DMS53 (cell line): ENCODE measurements around the gene ADAMTS2.
"Not testable (repeated sequence)": the region's sequence is repeated elsewhere in the genome, so short reads cannot be mapped to it uniquely, and the experiment has no call there.

ENCODE experiments used
- DNase-seq: peaks from one replicate; lab custom pipeline; 2025; lab: John Stamatoyannopoulos, UW

ADAMTS2 gene

DNA sequence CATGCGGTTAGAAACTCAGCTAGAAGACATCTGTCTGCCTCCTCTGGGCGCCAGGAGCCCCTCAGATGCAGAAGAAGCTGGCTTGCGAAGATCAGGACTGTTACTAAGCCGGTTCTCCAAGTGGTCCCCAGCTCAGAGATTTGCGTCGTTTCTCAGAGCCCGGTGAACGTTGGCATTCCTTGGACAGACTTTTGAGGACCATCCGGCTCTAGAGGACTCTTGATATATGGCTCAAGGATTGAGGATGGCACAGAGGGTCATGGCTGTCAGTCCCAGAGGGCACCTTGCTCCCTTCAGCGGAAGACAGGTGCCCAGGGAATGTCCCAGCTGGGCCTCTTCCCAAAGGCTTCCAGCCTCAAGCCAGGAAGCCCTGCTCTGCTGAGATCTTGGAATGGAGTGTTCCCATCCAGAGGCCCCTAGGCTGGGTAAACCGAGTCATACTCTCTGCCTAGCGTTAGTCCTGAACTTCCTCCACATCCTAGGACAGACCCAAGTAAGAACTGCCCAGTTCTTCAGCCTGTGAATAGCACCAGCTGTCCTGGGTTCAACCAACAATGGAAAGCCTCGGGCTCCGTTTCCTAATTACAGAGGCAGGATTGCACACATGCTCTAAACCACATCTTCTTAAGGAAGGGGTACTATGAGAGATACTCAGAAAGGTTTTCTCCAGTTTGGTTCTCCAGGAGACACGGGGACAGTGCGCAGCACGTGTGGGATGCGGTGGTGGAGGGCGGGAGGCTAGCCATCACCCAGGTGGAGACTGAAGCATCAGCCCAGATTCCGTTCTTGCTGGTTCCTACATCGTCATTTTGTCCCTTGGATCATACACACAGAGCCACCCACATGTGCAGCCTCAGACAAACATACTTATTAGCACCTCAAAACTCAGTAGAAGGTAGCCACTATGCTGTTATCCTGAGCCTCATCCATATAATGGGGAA, 233.7 kb downstream of the ADAMTS2 start:
- no peak for DNase-seq

DNA sequence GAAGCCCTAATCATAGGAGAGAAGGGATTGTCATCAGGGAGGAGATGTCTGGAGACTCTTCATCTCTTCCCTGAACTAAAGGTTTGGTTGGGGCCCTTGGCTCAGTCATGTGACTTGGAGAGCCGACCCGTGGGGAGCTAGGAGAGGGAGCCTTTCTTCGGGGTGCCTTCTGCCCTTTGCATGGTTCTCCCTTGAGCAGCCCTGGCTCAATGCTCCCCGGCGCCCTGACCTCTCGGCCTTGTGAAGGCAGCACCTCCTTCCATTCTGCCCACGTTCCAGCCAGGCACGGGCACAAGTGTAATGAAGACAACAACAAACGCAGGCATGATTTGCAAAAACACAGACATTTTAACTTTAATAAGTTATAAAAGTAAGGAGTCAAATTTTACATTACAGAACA, 234.7 kb downstream of the ADAMTS2 start:
- DNase-seq = no peak

DNA sequence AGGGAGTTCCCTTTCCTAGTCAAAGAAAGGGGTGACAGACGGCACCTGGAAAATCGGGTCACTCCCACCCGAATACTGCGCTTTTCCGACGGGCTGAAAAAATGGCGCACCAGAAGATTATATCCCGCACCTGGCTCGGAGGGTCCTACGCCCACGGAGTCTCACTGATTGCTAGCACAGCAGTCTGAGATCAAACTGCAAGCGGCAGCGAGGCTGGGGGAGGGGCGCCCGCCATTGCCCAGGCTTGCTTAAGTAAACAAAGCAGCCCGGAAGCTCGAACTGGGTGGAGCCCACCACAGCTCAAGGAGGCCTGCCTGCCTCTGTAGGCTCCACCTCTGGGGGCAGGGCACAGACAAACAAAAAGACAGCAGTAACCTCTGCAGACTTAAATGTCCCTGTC, 244.0 kb downstream of the ADAMTS2 start:
- DNase-seq = not testable (repeated sequence)

DNA sequence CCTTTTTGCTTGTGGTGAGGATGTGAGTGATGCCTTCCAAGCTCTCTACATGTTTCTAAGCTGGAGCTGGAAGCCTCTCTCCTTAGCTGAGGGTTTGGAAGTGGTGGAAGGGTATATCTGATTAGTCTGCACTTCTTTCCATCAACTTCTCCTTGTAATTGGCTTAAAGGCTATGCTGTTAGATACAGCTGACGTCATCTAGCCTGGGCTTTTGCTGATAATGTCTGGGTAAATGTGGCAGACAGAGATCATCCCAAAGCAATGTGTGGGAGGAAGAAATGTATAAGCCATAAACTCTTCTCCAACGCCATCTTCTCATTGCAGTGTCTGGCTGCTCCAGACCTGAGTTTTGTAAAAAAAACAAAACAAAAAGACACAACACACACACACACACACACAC, 255.8 kb downstream of the ADAMTS2 start:
- no peak for DNase-seq

DNA sequence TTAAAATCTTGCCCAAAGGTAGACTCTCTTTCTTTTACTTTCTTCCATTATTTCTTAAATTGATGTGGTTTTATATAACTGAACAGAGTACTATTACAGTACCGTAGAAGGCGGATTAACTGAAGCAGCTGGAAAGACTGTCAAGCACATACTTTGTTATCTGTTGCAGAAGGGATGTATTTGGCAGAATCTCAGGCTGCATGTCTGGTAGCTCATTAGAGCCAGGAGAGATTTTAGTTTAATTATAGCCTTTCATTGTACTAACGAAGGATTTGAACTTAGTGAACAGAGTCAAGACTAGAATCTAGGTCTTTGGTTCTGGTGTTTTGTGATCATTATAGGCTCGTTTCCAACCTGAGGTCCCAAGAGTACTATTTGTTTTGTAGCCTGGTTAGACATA, 264.5 kb downstream of the ADAMTS2 start:
- DNase-seq = no peak

DNA sequence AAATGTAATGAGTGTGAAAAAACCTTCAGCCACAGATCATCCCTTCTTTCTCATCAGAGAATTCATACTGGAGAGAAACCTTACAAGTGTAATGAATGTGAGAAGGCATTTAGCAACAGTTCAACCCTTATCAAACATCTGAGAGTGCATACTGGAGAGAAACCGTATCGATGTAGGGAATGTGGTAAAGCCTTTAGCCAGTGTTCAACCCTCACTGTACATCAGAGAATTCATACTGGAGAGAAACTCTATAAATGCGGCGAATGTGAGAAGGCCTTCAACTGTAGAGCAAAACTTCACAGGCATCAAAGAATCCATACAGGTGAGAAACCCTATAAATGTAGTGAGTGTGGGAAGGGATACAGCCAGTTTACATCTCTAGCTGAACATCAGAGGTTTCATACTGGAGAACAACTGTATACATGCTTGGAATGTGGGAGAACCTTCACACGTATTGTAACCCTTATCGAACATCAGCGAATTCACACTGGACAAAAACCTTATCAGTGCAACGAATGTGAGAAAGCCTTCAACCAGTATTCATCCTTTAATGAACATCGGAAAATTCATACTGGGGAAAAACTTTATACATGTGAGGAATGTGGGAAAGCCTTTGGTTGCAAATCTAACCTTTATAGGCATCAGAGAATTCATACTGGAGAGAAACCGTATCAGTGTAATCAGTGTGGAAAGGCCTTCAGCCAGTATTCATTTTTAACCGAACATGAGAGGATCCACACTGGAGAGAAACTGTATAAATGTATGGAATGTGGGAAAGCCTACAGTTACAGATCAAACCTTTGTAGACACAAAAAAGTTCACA, 265.9 kb downstream of the ADAMTS2 start:
- no peak for DNase-seq

DNA sequence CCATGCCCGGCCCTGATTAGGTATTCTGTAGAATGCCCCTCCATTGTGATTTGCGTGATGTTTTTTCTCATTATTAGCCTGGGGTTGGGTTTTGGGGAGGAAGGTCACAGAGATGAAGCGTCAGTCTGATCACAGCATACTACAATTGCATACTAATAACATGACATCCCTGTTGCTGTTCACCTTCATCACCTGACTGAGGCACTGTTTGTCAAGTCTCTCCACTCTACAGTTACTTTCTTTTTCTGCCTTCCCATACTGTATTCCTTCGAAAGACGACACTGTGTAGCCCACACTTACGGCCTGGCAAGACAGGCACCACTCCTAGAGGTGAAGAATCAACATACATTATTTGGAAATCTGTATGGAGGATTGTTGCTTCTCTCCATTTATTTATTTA, 279.6 kb downstream of the ADAMTS2 start:
- no peak for DNase-seq

DNA sequence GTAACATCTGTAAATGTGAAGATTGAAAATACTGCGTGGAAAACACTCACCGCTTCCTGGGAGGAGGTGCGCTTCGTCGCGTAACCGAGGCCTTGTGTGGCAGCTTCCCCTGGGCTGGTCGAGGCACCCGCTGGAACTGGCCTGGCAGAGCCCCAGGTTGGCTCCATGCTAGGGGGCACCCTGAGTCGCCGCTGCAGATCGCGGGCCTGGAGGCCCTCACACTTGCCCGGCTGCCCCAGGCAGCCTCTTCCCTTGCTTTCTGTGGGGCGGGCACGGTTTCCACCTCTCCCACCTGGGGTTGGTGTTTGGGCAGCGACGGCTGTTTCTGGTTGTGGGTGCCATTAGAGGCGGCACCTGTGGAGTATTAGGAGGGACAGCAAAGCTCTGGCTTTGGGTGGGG, 284.2 kb downstream of the ADAMTS2 start:
- DNase-seq = no peak
